GM10847 (cell line): ENCODE measurements around the gene CEP19.

Experiments used
- POLR2A ChIP-seq: IDR thresholded peaks from 2 replicates; pipeline ENCODE4 v1.6.1; 2011; ENCODE audit not compliant: insufficient read length; ENCODE audit errors: extremely low read depth

CEP19 gene, protein sequence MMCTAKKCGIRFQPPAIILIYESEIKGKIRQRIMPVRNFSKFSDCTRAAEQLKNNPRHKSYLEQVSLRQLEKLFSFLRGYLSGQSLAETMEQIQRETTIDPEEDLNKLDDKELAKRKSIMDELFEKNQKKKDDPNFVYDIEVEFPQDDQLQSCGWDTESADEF

DNA sequence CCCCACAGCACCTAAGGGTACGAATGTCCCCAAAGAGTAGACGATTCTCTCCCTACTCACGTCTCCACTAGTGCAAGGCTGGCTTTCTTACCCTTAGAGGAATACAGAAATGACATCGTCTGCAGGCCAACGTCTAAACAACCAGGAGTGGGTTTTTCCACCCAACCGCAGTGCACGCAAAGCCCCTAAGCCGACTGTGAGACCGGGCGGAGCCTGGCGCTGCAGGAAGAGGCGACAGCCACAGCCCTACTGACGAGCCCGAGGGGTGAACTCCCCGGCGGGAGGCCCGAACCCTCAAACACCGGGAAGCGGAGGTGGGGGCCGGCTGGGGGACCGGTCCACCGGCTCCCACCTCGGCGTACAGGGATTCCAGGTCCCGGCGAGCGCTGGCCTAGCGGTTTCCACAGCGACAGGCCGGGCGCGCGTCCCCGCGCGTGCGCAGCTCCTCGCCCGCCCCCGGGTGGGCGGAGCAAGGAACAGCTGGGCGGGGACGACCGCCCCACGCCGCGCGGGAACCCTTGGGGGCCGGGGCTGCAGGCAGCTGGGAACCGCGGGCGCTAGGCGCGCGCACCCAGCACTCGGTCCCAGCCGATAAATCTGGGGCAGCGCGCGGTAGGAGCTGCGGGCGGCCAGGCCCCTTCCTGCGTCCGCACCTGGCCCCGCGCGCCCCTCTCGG lies at the start of gene CEP19, which contains the start of gene PIGX:
TSS of gene CEP19 (minus strand) at position 413 of the 676 bp plus-strand sequence. CDS start 3,593 bp downstream, outside the sequence.
TSS of gene PIGX (plus strand) at position 540 of the 676 bp plus-strand sequence.
- peak; percentile 87 for TF ChIP-seq POLR2A

DNA sequence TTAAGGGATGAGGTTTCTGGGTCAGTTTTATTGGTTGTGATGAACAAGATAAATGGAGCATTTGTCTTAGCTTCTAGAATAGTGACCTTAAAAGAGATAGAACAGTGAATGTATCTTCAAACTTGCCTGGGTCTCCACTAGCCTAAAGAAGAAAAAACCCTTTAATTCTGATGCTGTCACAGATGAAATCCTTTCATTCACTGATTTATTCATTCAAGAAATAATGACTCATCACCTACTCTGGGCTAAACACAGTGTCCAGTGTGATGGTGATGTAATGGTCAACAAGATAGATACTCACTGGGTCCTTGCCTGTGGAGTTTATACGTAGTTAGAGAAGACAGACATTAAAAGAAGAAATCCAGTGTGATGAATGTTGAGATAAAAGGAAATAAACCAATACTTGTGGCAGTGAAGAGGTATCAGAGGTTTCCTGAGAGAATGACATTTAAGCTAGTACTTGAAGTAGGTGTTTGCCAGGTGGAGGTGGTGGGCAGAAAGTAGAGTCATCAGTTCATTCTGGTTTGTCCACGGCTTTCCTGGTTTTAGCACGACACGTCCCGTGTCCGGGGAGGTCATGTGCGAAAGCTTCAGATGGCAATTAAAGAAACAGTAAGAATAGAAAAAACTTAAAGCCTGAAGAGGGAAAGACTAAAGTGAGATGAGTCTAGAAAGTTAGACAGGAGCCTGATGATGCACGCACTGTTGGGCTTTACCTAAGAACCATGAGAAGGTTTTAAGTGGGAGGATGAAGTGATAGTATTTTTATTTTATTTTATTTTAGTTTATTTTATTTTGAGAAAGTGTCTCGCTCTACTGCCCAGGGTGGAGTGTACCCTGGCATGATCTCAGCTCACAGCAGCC lies 46.1 kb upstream of the CEP19 start:
- TF ChIP-seq POLR2A: no peak

DNA sequence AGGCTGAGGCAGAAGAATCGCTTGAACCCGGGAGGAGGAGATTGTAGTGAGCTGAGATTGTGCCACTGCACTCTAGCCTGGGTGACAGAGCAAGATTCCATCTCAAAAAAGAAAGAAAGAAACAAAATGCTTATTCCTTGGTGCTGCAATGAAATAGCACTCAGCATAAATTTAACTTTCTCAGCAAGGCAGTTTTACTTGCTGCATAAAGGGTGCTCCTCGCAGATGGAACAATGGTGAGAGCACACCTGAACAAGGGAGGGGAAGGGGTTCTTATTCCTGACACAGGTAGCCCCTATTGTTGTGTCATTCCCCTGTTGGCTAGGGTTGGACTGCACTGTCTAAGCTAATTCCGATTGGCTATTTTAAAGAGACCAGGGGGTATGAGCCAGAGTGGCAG lies 44.7 kb upstream of the CEP19 start:
- no peak for TF ChIP-seq POLR2A

DNA sequence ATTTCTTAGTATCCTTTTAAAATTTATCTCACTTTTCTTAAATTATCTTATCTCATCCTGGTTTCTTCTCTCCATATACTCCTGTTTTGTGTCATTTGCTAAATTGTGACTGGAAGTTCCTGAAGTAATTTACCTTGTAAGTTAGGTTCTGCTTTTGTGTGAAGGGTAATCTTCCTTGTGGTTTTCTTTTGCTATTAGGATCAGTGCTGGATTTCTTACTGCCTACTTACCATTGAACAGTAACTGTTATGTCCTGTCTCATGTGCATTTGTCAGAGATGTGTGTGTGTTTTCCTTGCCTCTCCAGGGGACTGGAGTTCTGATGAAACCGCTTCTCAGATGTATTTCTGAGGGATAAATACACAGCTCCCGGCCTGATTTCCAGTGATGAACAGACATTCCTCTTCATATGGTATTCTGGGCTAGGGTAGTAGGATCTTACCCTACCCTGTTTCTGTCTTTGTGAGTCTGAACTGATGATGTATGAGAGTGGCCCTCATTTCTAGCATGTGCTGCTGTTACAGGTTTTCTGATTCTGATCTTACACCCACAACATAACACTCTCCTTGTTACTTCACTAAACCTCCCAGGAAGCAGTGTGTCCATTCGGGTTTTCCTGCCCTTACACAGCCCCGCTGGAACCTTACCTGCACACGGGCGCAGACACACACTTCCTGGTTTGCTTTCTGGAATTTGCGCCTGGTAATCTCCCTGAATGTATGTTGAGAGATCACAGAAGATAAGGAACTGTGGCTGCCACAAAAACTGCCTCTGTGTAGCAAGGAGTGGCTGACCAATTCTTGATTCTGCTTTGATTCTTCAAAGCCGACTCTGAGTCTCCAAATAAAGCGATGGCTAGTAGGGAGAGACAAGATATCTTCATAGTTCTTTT lies 42.3 kb upstream of the CEP19 start:
- TF ChIP-seq POLR2A: no peak

DNA sequence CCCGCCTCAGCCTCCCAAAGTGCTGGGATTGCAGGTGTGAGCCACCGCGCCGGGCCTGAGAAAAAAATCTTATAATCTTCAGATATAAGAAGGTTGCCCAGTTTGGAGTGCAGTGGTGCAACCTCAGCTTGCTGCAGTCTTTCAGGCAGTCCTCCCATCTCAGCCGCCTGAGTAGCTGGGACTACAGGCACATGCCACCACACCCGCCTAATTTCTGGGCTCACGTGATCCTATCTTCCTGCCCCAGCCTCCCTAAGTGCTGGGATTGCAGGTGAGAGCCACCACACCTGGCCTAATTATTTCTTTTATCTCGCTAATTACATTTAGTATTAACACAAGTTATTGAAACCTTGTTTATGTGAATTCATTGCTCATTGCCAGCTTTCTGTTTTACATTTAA lies 41.2 kb upstream of the CEP19 start:
- TF ChIP-seq POLR2A: no peak

DNA sequence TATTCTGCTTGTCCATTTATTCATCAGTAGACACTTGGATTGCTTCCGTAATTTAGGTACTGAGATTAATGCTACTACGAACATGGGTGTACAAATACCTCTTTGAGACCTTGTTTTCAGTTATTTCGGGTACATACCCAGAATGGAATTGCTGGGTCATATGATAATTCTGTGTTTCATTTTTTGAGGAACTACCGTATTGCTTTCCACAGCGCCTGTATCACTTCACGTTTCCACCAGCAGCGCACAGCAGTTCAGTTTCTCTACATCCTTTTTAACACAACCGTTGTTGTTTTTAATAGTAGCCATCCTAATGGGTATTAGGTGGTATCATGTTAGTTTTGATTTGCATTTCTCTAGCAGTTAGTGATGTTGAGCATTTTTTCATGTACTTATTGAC lies 37.1 kb upstream of the CEP19 start:
- TF ChIP-seq POLR2A: no peak

DNA sequence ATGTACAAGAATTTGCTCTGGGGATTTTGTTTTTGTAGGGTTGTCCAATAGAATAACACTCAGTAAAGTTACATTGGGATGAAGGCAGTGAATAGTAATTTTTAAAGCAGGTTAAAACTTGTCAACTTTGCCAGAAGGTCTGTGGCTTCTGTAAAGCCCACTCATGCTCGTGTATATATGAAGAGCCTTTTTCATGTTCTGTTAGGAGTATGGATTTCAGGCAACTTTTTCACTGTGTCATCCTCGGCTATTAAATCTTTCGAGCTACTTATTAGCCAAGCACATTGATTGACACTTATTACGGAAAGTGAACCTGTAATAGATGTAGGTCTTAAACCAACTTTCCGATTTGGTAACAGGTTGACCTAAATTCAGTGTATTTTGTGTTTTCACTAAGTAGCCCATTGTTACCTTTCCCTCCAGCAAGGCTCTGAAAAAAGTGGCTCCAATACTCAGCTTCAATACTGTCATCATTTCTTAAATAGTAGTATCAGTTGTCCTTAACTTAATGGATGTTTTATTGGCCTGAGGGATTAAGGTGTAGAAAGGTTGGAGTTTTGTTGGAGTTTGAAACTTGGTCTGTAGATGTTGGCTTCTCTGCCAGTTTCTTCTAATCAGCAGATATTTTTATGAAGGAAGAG lies 29.3 kb upstream of the CEP19 start:
- TF ChIP-seq POLR2A: no peak

DNA sequence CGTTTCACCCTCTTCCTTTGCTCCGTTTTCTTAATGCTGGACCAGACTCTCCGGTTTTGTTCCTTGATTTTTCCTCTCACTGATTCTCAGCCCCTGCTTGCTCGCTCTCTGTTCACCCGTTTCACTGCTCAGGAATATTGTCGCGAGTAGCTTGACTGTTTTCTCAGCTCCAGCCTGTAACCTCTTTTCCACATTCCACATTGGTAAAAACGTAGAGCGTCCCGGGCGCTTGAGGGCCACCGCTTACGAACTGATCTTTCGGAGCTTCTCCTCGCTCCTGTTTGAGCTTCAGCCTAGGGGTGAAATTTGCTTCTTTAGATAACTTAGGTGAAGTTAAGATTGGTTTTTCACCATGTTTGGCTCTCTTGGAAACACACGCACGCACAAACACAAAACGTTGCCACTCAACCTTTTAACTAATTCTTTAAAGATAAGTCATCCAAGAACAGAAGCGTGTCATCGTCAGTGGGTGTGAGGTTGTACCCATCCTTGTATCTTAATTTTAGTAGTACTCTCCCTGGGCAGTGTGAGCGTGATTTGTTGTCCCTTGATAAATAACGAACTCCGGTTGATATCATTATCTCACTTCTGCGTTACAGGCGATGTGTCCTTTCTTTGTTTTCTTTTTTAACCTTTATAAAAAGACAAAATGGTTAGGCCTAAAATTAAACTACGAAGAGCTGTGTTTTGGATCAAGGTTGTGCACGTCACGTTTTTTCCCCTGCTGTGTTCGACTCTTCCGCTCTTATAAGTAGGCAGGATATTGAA lies 28.6 kb upstream of the CEP19 start:
- no peak for TF ChIP-seq POLR2A

DNA sequence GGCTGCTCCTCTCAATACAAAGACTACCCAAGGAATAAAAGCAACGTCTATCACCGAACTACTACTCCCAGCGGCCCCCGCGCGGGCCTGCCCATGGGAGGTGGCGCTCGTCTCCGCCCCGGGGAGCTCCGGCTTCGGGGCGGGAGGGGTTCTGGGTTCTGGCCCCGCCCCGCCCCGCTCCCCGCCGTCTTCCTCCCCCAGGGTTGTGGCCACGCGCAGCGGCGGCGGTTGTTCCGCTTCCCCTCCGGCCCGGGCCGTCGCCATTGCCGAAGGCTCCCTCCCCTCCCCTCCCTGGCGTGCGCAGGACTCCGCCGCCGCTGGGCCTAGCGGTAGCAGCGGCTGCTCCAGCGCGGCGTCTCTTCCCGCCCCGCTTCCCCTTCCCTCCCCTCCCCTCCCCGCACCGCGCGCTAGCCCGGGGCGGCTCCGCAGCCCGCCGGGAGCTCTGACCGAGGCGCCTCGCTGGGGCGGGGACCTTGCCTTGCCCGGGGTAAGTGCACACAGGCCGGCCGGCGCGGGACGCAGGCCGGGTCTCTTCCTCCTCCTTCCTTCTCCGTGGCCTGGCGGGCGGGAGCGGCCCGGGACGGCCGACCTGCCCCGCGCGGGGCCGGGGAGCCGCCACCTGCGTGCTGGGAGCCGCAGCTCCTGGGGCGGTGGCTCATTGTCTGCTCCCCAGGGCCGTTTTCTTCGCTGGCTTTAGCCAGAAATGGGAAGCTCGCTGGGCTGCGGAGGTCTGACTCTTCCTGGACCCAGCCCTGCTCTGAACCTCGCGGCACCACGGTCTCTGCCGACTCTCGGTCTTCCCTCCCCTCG lies 27.8 kb upstream of the CEP19 start, which contains the start of gene PAK2:
TSS of gene PAK2 (plus strand) at position 187 of the 810 bp plus-strand sequence. CDS start 42,790 bp downstream, outside the sequence.
- no peak for TF ChIP-seq POLR2A

DNA sequence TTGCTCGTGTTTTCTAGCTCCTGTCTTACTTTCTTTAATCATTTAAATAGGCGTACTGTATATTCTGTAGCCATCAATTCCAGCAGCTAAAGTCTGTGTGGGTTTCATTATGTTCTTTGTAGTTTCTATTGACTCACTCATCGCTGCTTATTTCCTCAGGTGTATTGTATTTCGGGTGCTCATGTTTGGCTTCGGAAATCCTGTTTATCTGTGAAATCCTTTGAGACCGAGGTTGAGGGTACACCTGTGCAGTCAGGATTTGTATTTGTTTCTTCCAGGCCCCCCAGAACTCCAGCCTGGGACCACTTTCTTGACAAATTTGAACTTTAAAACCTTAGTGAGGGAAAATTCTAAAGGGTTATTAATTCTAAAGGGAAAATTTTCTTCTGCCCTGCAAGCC lies 25.6 kb upstream of the CEP19 start:
- no peak for TF ChIP-seq POLR2A

DNA sequence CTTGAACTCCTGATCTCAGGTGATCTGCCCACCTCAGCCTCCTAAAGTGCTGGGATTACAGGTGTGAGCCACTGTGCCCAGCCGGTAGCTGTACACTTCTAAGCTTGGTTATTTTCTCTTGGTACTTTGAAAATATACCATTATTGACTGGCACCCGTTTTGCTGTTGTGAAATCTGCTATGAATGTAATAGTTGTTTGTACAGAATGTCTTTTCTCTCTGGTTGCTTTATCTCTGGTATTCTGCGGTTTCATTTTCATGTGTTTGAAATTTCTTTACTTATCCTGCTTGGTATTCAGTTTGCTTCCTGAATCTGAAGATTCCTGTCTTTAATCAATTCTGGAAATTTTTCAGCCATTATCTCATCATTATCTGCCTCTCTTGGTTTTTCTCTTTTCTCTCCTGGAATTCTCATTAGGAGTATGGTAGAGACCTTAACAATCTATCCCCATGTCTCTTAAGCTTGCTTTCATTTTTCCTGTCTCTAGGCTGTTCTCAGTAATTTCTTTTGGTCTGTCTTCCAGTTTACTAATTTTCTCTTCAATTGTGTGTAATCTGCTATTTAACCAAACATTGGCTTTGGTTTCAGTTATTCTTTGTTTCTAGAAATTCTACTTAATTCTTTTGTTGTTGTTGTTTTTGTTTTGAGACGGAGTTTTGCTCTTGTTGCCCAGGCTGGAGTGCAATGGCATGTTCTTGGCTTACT lies 24.8 kb upstream of the CEP19 start:
- no peak for TF ChIP-seq POLR2A

DNA sequence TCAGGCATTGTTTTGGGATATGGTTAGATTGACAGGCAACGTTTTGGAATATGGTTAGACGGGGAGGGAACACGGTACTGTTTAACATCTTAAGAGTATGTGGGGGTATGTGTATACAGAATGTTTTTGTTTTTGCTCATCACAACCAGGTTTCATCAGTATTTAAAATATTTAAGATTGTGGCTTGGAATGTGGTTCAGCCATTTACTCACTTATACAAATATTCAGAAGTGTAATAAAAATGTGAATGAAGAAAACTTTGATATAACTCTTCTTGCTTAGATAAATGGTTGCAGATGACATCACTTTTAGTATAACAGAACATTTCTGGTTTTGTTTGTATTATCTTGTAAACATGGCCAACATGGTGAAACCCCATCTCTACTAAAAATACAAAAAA lies 23.7 kb upstream of the CEP19 start:
- no peak for TF ChIP-seq POLR2A
